Left forelimb (tissue), 1 donor: ENCODE results near the gene PRUNE2.
"Not testable (repeated sequence)": the region's sequence is repeated elsewhere in the genome, so short reads cannot be mapped to it uniquely, and the experiment has no call there.

Source experiments
- DNase-seq: peaks from one replicate; pipeline ENCODE4 v3.0.0-alpha.2; 2018; ENCODE audit warnings: low spot score

The PRUNE2 gene

GRCh38 chr9:76603448-76603895 lies 302.4 kb downstream of the PRUNE2 start:
- DNase-seq: no peak

- DNase-seq: no peak
Measured at GRCh38 chr9:76602199-76602598, 303.7 kb downstream of the PRUNE2 start.

GRCh38 chr9:76600007-76600615 lies 305.8 kb downstream of the PRUNE2 start:
- DNase-seq: no peak

GRCh38 chr9:76598981-76599380 lies 306.9 kb downstream of the PRUNE2 start:
- DNase-seq: no peak

- DNase-seq: no peak
Measured at GRCh38 chr9:76595645-76596044, 310.3 kb downstream of the PRUNE2 start.

GRCh38 chr9:76594764-76595424 lies 311.0 kb downstream of the PRUNE2 start:
- no peak for DNase-seq

GRCh38 chr9:76593961-76594735 lies 311.8 kb downstream of the PRUNE2 start:
- not testable (repeated sequence) for DNase-seq

- DNase-seq: no peak
Measured at GRCh38 chr9:76592974-76593347, 313.0 kb downstream of the PRUNE2 start.

- no peak for DNase-seq
Measured at GRCh38 chr9:76592091-76592973, 313.6 kb downstream of the PRUNE2 start.

GRCh38 chr9:76591256-76591950 lies 314.5 kb downstream of the PRUNE2 start:
- no peak for DNase-seq

GRCh38 chr9:76588316-76588715 lies 317.6 kb downstream of the PRUNE2 start:
- DNase-seq: no peak

- DNase-seq: no peak
Measured at GRCh38 chr9:76586390-76587314, 319.3 kb downstream of the PRUNE2 start.

- no peak for DNase-seq
Measured at GRCh38 chr9:76585487-76586389, 320.2 kb downstream of the PRUNE2 start.

- no peak for DNase-seq
Measured at GRCh38 chr9:76583256-76583655, 322.7 kb downstream of the PRUNE2 start.

- DNase-seq: no peak
Measured at GRCh38 chr9:76581731-76582130, 324.2 kb downstream of the PRUNE2 start.

GRCh38 chr9:76580820-76581219 lies 325.1 kb downstream of the PRUNE2 start:
- DNase-seq: no peak

GRCh38 chr9:76580188-76580587 lies 325.7 kb downstream of the PRUNE2 start:
- no peak for DNase-seq

- DNase-seq: no peak
Measured at GRCh38 chr9:76576344-76576743, 329.6 kb downstream of the PRUNE2 start.

- DNase-seq: no peak
Measured at GRCh38 chr9:76575761-76576160, 330.2 kb downstream of the PRUNE2 start.
